Fibroblast of the aortic adventitia (primary cell): ENCODE results near the gene GTF2H4. TPM values are rescaled to one million over a fixed set of nuclear protein-coding genes. Genes with fewer than 3 reads are reported as not detected.

ENCODE experiments used
- DNase-seq: peaks from one replicate; pipeline ENCODE4 v3.0.0-alpha.2; 2010; ENCODE audit warnings: low read depth
- H3K4me3 ChIP-seq: 2 replicates; pipeline ENCODE4 v1.5.1; 2011; ENCODE audit warnings: low read depth, mild to moderate bottlenecking, control low read depth, low read length, moderate library complexity
- CTCF ChIP-seq: IDR thresholded peaks from 2 replicates; pipeline ENCODE4 v1.5.1; 2011; ENCODE audit warnings: mild to moderate bottlenecking, low read length, control low read depth, inconsistent platforms; ENCODE audit not compliant: insufficient read depth
- total RNA-seq: library from RNA; depleted of rRNA; stranded (reverse); fragments of >200 nt; gene quantifications from 2 replicates; pipeline ENCODE4 v1.2.3, GENCODE V29; 2012; ENCODE audit warnings: low replicate concordance

GTF2H4 gene
- total RNA-seq, 1 donor: 12.7 TPM

DNA sequence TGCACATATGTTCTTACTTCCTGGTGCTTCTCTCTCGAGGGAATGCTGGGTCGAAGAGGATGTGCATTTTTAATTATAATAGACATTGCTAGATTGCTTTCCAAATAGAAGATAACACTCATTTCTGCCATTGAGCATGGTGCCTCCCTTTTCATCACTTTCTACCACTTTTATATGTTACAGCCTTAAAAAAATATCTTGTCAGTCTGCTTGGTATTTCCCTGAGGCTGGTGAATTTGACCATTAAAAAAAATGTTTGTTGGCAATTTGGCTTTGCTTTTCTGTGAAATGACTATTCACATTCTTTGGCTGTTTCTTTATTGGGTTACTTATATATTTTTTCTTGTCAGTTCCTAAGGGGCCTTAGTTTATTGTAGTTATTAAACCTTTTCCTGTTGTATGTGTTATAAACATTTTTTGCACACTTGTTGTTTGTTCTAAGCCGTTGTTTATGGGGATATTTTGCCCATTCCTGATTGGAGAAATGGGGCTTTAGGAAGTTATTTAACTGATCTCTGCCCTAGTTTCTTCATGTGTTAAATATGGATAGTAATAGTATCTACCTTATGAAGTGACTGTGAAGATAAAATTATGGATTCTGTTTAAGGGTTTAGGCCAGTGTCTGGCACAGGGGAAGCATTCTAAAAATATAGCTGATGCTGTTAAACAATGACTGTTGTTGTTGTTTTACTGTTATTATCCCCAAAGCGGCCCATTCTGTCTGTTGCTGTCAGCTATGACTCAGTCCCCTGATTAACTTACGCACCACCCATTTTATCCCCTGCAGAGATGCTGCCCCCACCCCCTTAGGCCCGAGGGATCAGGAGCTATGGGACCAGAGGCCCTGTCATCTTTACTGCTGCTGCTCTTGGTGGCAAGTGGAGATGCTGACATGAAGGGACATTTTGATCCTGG lies 19.8 kb upstream of the GTF2H4 start:
- peak; percentile 52 for DNase-seq
- TF ChIP-seq CTCF: no peak
- no peak overlapping the region for H3K4me3 ChIP-seq

GRCh38 chr6:30888816-30889495 lies 19.1 kb upstream of the GTF2H4 start:
- no peak for DNase-seq
- H3K4me3 ChIP-seq: no peak overlapping the region
- TF ChIP-seq CTCF: no peak

GRCh38 chr6:30889496-30889885 lies 18.5 kb upstream of the GTF2H4 start:
- no peak overlapping the region for H3K4me3 ChIP-seq
- DNase-seq: no peak
- no peak for TF ChIP-seq CTCF

DNA sequence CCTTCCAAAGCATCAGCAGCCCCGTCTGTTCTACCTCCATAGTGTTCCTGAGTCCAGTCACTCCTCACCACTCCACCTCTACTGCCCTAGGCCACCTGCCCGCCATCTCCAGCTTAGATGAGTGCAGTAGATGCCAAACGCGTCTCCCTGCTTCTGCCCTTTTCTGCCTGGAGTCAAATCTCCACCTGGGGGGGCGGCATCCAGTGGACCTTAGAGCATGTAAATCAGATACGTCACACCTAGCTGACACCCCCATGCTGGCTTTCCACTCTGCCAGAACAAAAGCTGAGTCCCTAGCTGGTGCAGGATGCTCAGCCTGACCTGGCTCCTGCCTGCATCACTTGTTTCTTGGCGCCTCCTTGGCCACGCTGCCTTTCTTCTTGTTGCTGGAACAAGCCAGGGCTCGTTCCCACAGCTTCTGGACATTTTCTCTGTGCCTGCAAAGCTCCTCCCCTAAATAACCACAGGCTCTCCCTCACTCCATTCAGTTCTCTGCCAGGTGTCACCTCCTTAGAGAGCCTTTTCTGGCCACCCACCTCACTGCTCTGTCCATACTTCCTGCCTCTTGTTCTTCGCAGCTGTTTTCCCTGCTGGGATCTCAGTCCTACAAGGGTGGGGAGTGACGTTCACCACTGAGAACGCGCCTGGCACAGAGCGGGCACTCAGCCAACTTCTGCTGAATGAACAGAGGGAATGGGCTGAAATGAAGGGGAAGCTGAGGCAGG lies 17.9 kb upstream of the GTF2H4 start:
- no peak for DNase-seq
- TF ChIP-seq CTCF: no peak
- no peak overlapping the region for H3K4me3 ChIP-seq

- DNase-seq: no peak
- no peak for TF ChIP-seq CTCF
- H3K4me3 ChIP-seq: no peak overlapping the region
Measured at GRCh38 chr6:30890646-30891449, 17.2 kb upstream of the GTF2H4 start.

GRCh38 chr6:30891450-30891723 lies 16.6 kb upstream of the GTF2H4 start:
- no peak overlapping the region for H3K4me3 ChIP-seq
- DNase-seq: no peak
- TF ChIP-seq CTCF: no peak
